Right lobe of liver (tissue), 6 donors: Measurements from ENCODE around the gene CTSZ. TPM values are rescaled to one million over a fixed set of nuclear protein-coding genes. Genes with fewer than 3 reads are reported as not detected.
A peak's percentile ranks its signal among the peaks of the same experiment; 100 is the strongest.

Experiments used
- ATAC-seq, 4 donors: fragments of 200-7000 bp; cut with Tn5 transposase; one replicate each; pipeline ENCODE4 v1.9.1; 2020; ENCODE audit warnings: mild to moderate bottlenecking in 4 of 4, moderate library complexity in 4 of 4
- DNase-seq, 3 donors: peaks; one replicate each; pipeline ENCODE4 v3.0.0-alpha.2; 2020
- H3K27ac ChIP-seq, 3 donors: fragments of 200-600 bp; one replicate each; pipeline ENCODE4 v1.8.0; 2022
- H3K27me3 ChIP-seq, 2 donors: fragments of 200-600 bp; one replicate each; pipeline ENCODE4 v1.8.0; 2022
- H3K36me3 ChIP-seq, 4 donors: fragments of 200-600 bp; sonication (generic) in 1 of 4; one replicate each; pipeline versions ENCODE4 v1.5.1 to v1.8.0; 2017 to 2022; ENCODE audit warnings: control low read depth in 1 of 4
- H3K4me1 ChIP-seq, 4 donors: fragments of 200-600 bp; sonication (generic) in 1 of 4; one replicate each; pipeline versions ENCODE4 v1.5.1 to v1.8.0; 2017 to 2022; ENCODE audit warnings: control low read depth in 1 of 4
- H3K4me3 ChIP-seq, 3 donors: fragments of 200-600 bp; one replicate each; pipeline ENCODE4 v1.8.0; 2022
- H3K9me3 ChIP-seq, 4 donors: fragments of 200-600 bp; sonication (generic) in 1 of 4; one replicate each; pipeline versions ENCODE4 v1.5.1 to v1.8.0; 2017 to 2022; ENCODE audit warnings: control low read depth in 1 of 4
- CTCF ChIP-seq, 4 donors: fragments of 200-600 bp in 3 of 4; fragments of 450-650 bp in 1 of 4; IDR thresholded peaks; one replicate each; pipeline versions ENCODE4 v1.5.1 to v1.8.0; 2016 to 2022; ENCODE audit warnings: antibody characterized with exemption in 4 of 4, mild to moderate bottlenecking in 2 of 4
- POLR2A ChIP-seq: fragments of 450-650 bp; IDR thresholded peaks from one replicate; pipeline ENCODE4 v1.6.1; 2017; ENCODE audit warnings: antibody characterized with exemption, mild to moderate bottlenecking
- WGBS: methylation state at CpG from one replicate; pipeline ENCODE4 v1.1.6; 2018; ENCODE audit warnings: low coverage, low lambda C conversion rate; ENCODE audit not compliant: insufficient coverage; ENCODE audit errors: missing lambda C conversion rate; 5-methylcytosine and 5-hydroxymethylcytosine counted together
- intact Hi-C, 2 donors: fragments of 100-400 bp; cut with DNase I; formaldehyde crosslinking; loops; one replicate each; pipeline versions ENCODE4 v1.11.2 to v1.14.1; 2022
- total RNA-seq, 6 experiments: library from RNA; depleted of rRNA in 2 of 6; stranded (reverse); fragments of >200 nt in 2 of 6; fragmentation: NEBNext Ultra II Directional in 3 of 6; extraction: Animal tissue kit (Norgen Biotek cat#: 25700) in 3 of 6; gene quantifications; one replicate each; pipeline versions ENCODE4 v1.1.0 to v1.2.4, GENCODE V29; 2016 to 2023
- donor health status: DM: no; HTN: yes; CAD: no.
- donor health status: DM: no; HTN: no; CAD: no.
- donor health status: DM: no; HTN: no; CAD: no.
- donor health status: DM: no; HTN: yes; CAD: no.
- donor health status: DM: no; HTN: yes; CAD: no.

The CTSZ gene
- total RNA-seq, 6 experiments from 2014 or later, result 198 to 296 (median 222) TPM

DNA sequence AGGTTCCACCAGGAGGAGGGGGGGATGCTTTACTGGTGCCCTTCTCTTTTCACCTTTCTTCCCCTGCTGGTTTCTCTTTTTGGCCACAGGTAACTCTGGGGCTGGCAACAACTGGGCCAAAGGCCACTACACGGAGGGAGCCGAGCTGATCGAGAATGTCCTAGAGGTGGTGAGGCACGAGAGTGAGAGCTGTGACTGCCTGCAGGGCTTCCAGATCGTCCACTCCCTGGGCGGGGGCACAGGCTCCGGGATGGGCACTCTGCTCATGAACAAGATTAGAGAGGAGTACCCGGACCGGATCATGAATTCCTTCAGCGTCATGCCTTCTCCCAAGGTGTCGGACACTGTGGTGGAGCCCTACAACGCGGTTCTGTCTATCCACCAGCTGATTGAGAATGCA is 16.6 kb upstream of the CTSZ start:
- DNase-seq (peak in 1 of 3 donors; percentile 42), ATAC-seq (peak in 3 of 4 donors; percentile 36 to 58 (median 39))
- no peak for TF ChIP-seq POLR2A
- TF ChIP-seq CTCF (IDR thresholded peaks at IDR 0.05), result no peak
- no peak overlapping the region for H3K27ac ChIP-seq
- H3K4me1 ChIP-seq, result peaks cover 0 to 13% (median 0%) of the 10 kb centered on the region in 4 donors
- intact Hi-C loops, result no loop called here
- H3K36me3 ChIP-seq, result peaks cover 0 to 38% (median 6%) of the 10 kb centered on the region in 4 donors
- no peaks in the 10 kb centered on the region for H3K9me3 ChIP-seq
- H3K4me3 ChIP-seq, result no peak overlapping the region
- WGBS, result no CpG with 5 or more reads among the region's 13 CpGs
- no peaks in the 10 kb centered on the region for H3K27me3 ChIP-seq

DNA sequence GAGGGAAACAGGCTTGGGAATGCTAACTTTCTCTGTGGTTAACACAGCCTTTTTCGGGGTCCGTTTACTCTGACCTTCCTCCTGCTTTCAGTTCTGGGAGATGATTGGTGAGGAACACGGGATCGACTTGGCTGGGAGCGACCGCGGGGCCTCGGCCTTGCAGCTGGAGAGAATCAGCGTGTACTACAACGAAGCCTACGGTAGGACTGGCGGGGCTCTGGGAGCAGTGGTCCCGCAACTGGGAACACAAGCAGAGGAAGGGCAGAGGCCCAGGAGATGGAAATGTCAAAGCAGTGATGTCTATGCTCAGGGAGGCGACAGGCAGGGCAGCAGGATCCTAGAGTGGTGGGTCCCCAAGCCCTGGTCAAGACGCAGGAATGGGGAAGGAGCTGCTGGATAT is 15.7 kb upstream of the CTSZ start:
- H3K36me3 ChIP-seq, result peaks cover 0 to 31% (median 2%) of the 10 kb centered on the region in 4 donors
- DNase-seq (no peak), ATAC-seq (no peak)
- peaks cover 0 to 13% (median 0%) of the 10 kb centered on the region in 4 donors for H3K4me1 ChIP-seq
- H3K27me3 ChIP-seq, result no peaks in the 10 kb centered on the region
- intact Hi-C loops, result no loop called here
- H3K4me3 ChIP-seq, result no peak overlapping the region
- no peak overlapping the region for H3K27ac ChIP-seq
- H3K9me3 ChIP-seq, result no peaks in the 10 kb centered on the region
- WGBS, result 95% methylated on average over 14 of the region's 15 CpGs
- TF ChIP-seq CTCF (IDR thresholded peaks at IDR 0.05) (no peak), POLR2A (no peak)

DNA sequence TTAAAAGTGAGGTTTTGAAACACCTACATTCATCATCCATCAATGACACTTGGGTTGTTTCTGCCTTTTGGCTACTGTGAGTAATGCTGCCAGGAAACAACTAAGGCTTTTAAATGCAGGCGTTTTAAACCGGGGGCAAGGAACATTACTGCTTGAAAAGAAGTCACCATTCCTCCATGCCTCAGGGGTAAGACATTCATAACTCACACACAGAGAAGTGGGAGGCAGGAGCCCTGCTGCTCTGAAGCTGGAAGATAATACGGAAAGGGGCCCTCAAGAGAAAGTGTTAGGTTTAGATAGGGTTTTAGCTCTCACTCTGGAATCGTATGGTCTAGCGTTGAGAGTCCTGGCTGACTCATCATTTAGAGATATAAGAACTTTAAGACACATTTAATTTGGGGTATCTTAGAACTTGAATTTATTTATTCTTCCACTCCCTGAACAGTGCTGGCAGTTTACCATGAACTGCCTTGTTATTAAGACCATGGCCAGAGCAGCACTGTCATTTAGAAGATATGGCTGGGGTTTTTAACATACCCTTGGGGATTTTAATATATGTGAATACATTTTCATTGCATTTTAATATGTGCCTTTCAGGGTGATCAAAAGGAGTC is 14.0 kb upstream of the CTSZ start:
- no peak for TF ChIP-seq CTCF (IDR thresholded peaks at IDR 0.05)
- no peak for TF ChIP-seq POLR2A
- DNase-seq, result no peak
- ATAC-seq, result no peak
- Histone ChIP-seq H3K36me3 (peaks cover 0 to 21% (median 2%) of the 10 kb centered on the region in 4 donors), H3K27me3 (no peaks in the 10 kb centered on the region), H3K4me3 (no peak overlapping the region), H3K27ac (no peak overlapping the region), H3K4me1 (peaks cover 0 to 13% (median 0%) of the 10 kb centered on the region in 4 donors), H3K9me3 (no peaks in the 10 kb centered on the region)
- 65% methylated on average over 5 of the region's 5 CpGs for WGBS
- intact Hi-C loops, result no loop called here

DNA sequence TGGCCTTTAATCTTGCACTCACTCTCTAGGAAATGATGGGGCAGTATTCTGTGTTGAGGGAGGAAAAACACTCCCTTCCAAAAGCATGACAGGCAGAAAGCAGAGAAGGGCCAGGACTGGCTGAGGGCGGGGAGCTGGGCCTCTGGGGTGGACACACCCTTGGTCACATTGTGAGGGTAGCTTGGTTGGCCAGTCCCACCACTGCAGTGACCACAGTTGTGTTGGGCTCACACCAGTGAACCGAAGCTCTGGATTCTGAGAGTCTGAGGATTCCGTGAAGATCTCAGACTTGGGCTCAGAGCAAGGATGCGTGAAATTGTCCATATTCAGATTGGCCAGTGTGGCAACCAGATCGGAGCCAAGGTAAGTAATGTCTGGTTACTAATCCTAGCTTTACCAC is 12.2 kb upstream of the CTSZ start, which contains the start of gene TUBB1:
TSS of gene TUBB1 (plus strand) at position 213 of the 400 bp plus-strand sequence. CDS start at position 307, 94 bp downstream.
- DNase-seq (no peak), ATAC-seq (no peak)
- no peaks in the 10 kb centered on the region for H3K9me3 ChIP-seq
- peaks cover 0 to 7% (median 0%) of the 10 kb centered on the region in 4 donors for H3K4me1 ChIP-seq
- 90% methylated on average over 2 of the region's 5 CpGs for WGBS
- peaks cover 0 to 6% (median 0%) of the 10 kb centered on the region in 4 donors for H3K36me3 ChIP-seq
- no peak within 1 kb of the TSS for H3K4me3 ChIP-seq
- H3K27ac ChIP-seq, result no peak within 1 kb of the TSS
- intact Hi-C loops, result loop anchor here in 1 of 2 donors (10.0 kb wide), 1 partner anchor 124 kb away; no protein-coding TSS in a partner anchor
- H3K27me3 ChIP-seq, result no peaks in the 10 kb centered on the region
- no peak for TF ChIP-seq POLR2A

DNA sequence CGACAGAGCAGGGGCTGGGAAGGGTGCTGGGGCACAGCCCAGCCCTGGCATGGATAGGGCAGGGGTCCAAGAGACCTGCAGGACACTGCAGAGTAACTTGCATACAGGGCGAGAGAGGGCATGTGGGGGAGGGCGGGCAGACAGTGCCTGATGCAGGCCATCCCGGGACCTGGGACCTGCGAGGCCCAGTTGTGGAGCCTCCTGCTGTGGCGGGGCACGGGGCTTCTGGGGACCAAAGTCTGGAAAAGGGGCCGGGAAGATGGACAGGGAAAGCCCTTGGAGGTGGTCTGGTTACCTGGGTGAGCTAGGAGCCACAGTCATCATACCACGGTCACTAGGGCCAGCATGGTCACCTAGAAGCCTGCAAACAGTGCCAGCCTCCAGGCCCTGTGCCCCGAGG is 11.8 kb upstream of the CTSZ start:
- DNase-seq, result peak in 1 of 3 donors; percentile 43
- peaks cover 0 to 7% (median 0%) of the 10 kb centered on the region in 4 donors for H3K4me1 ChIP-seq
- no peak overlapping the region for H3K27ac ChIP-seq
- ATAC-seq, result peak in 1 of 4 donors; percentile 14
- H3K4me3 ChIP-seq, result no peak overlapping the region
- TF ChIP-seq POLR2A (no peak), CTCF (IDR thresholded peaks at IDR 0.05) (no peak)
- H3K9me3 ChIP-seq, result no peaks in the 10 kb centered on the region
- H3K36me3 ChIP-seq, result peaks cover 0 to 2% (median 0%) of the 10 kb centered on the region in 4 donors
- WGBS, result 71% methylated on average over 1 of the region's 10 CpGs
- H3K27me3 ChIP-seq, result no peaks in the 10 kb centered on the region
- intact Hi-C loops, result loop anchor here in 1 of 2 donors (10.0 kb wide), 1 partner anchor 124 kb away; no protein-coding TSS in a partner anchor
